NCI-H82 treated with DMSO at 0.1 percent for 48 hours (cell line): ENCODE data around the gene SDR42E1.
A peak's percentile ranks its signal among the peaks of the same experiment; 100 is the strongest.
"Not testable (repeated sequence)": the region's sequence is repeated elsewhere in the genome, so short reads cannot be mapped to it uniquely, and the experiment has no call there.

Source experiments
- DNase-seq: peaks from one replicate; lab custom pipeline; 2025; ENCODE audit not compliant: unreplicated experiment; lab: John Stamatoyannopoulos, UW

Gene SDR42E1

GRCh38 chr16:82037666-82038065 lies 26.4 kb upstream of the SDR42E1 start:
- no peak for DNase-seq

GRCh38 chr16:82037251-82037650 lies 26.0 kb upstream of the SDR42E1 start:
- DNase-seq = no peak

GRCh38 chr16:82034981-82035612 lies 23.8 kb upstream of the SDR42E1 start, which contains the start of gene HSD17B2:
TSS of gene HSD17B2 (plus strand) at chr16:82035253. CDS start at chr16:82035425, 172 bp downstream.
- DNase-seq = peak; percentile 15

GRCh38 chr16:82033683-82034300 lies 22.5 kb upstream of the SDR42E1 start:
- DNase-seq = no peak

- DNase-seq = no peak
Measured at GRCh38 chr16:82033006-82033405, 21.7 kb upstream of the SDR42E1 start.

- peak; percentile 56 for DNase-seq
Measured at GRCh38 chr16:82031116-82032084, 20.1 kb upstream of the SDR42E1 start.

GRCh38 chr16:82027629-82028064 lies 16.4 kb upstream of the SDR42E1 start:
- no peak for DNase-seq

GRCh38 chr16:82024883-82025282 lies 13.6 kb upstream of the SDR42E1 start:
- no peak for DNase-seq

GRCh38 chr16:82024316-82024715 lies 13.0 kb upstream of the SDR42E1 start:
- DNase-seq = no peak

- no peak for DNase-seq
Measured at GRCh38 chr16:82023206-82023605, 11.9 kb upstream of the SDR42E1 start.

- no peak for DNase-seq
Measured at GRCh38 chr16:82020051-82020450, 8.8 kb upstream of the SDR42E1 start.

GRCh38 chr16:82019535-82019934 lies 8.3 kb upstream of the SDR42E1 start:
- no peak for DNase-seq

GRCh38 chr16:82017911-82018568 lies 6.8 kb upstream of the SDR42E1 start:
- no peak for DNase-seq

- no peak for DNase-seq
Measured at GRCh38 chr16:82016964-82017363, 5.7 kb upstream of the SDR42E1 start.

GRCh38 chr16:82016263-82016662 lies 5.0 kb upstream of the SDR42E1 start:
- no peak for DNase-seq

- no peak for DNase-seq
Measured at GRCh38 chr16:82013139-82013538, 1.9 kb upstream of the SDR42E1 start.

GRCh38 chr16:82010649-82011048 lies 621 bp downstream of the SDR42E1 start:
- no peak for DNase-seq

- DNase-seq = not testable (repeated sequence)
Measured at GRCh38 chr16:82009789-82010188, 1.5 kb downstream of the SDR42E1 start.

GRCh38 chr16:82008957-82009592 lies 2.2 kb downstream of the SDR42E1 start:
- no peak for DNase-seq

- no peak for DNase-seq
Measured at GRCh38 chr16:82007189-82007588, 4.1 kb downstream of the SDR42E1 start.

GRCh38 chr16:82006036-82006435 lies 5.2 kb downstream of the SDR42E1 start:
- no peak for DNase-seq
